GM10266 (cell line): ENCODE measurements around the gene PCDH1.
"Not testable (repeated sequence)": the region's sequence is repeated elsewhere in the genome, so short reads cannot be mapped to it uniquely, and the experiment has no call there.

Source experiments
- DNase-seq: peaks from one replicate; pipeline ENCODE4 v3.0.0; 2012; ENCODE audit errors: extremely low spot score
- CTCF ChIP-seq: IDR thresholded peaks from 2 replicates; pipeline ENCODE4 v1.5.1; 2012; ENCODE audit warnings: mild to moderate bottlenecking, low read depth; ENCODE audit not compliant: control insufficient read depth, insufficient read depth; ENCODE audit errors: missing control alignments

Gene PCDH1

GRCh38 chr5:141825241-141825671 lies 53.0 kb downstream of the PCDH1 start:
- no peak for DNase-seq

GRCh38 chr5:141824717-141825116 lies 53.5 kb downstream of the PCDH1 start:
- TF ChIP-seq CTCF: no peak
- DNase-seq: no peak

More at GRCh38 chr5:141825241-141825671, 53.0 kb downstream of the PCDH1 start:
- no peak for TF ChIP-seq CTCF

GRCh38 chr5:141823056-141823455 lies 55.2 kb downstream of the PCDH1 start:
- no peak for DNase-seq
- no peak for TF ChIP-seq CTCF

- DNase-seq: no peak
- TF ChIP-seq CTCF: no peak
Observed at GRCh38 chr5:141822144-141822543, 56.1 kb downstream of the PCDH1 start.

- no peak for TF ChIP-seq CTCF
- no peak for DNase-seq
Observed at GRCh38 chr5:141821430-141821925, 56.7 kb downstream of the PCDH1 start.

GRCh38 chr5:141820686-141821085 lies 57.5 kb downstream of the PCDH1 start:
- not testable (repeated sequence) for DNase-seq

GRCh38 chr5:141817631-141818030 lies 60.6 kb downstream of the PCDH1 start:
- no peak for TF ChIP-seq CTCF
- DNase-seq: no peak
